ENCODE measurements around the gene MRPL11. TPM values are rescaled to one million over a fixed set of nuclear protein-coding genes. Genes with fewer than 3 reads are reported as not detected.

Gene MRPL11
- total and polyA plus RNA-seq, 4 donors, result 18.0 to 45.6 (median 32.3) TPM

DNA sequence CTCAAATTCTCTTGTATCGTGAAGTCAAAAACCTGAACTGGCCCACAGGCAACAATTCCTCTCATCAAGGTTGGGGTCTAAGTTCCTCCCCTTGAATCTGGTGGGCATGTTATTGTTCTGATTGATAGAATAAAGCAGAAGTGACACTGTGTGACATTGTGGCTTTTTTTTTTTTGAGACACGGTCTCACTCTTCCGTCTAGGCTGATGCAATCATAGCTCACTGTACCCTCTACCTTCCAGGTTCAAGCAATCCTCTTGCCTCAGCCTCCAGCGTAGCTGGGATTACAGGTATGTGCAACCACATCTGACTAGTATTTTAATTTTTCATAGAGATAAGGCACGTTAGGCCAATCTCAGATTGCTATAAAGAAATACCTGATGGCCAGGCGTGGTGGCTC is 19.2 kb upstream of the MRPL11 start:
- no peaks in the 10 kb centered on the region for H3K9me3 ChIP-seq (ENCODE audit: control insufficient read depth in 4 of 4, low read length in 3 of 4)
- peaks cover 0 to 2% (median 0%) of the 10 kb centered on the region in 4 donors for H3K27me3 ChIP-seq (ENCODE audit: control insufficient read depth in 4 of 4, insufficient read depth in 4 of 4, low read length in 3 of 4)
- H3K9ac ChIP-seq (ENCODE audit: low read depth in 1 of 2, low read length in 2 of 2), result no peak overlapping the region
- DNase-seq (ENCODE audit: low spot score), result no peak
- H3K4me3 ChIP-seq (ENCODE audit: low read depth in 1 of 3, low read length in 3 of 3), result no peak overlapping the region
- H3K36me3 ChIP-seq (ENCODE audit: control insufficient read depth in 4 of 4, insufficient read depth in 3 of 4, low read depth in 1 of 4, low read length in 3 of 4), result no peaks in the 10 kb centered on the region
- H3K4me1 ChIP-seq (ENCODE audit: control insufficient read depth in 4 of 4, insufficient read depth in 4 of 4, low read length in 3 of 4), result no peaks in the 10 kb centered on the region
- WGBS, result 86% methylated on average over 6 of the region's 6 CpGs
- no peak overlapping the region for H3K27ac ChIP-seq (ENCODE audit: low read depth in 1 of 2, low read length in 2 of 2)
- TF ChIP-seq TAF1 (conservative IDR thresholded peaks at IDR 0.05) (no peak), NR2F2 (IDR thresholded peaks at IDR 0.05) (no peak), JUND (IDR thresholded peaks at IDR 0.05) (no peak), FOXA2 (IDR thresholded peaks at IDR 0.05) (no peak), RAD21 (IDR thresholded peaks at IDR 0.05) (no peak), HNF4A (conservative IDR thresholded peaks at IDR 0.05) (no peak), RXRA (IDR thresholded peaks at IDR 0.05) (no peak), FOXA1 (IDR thresholded peaks at IDR 0.05) (no peak), YY1 (IDR thresholded peaks at IDR 0.05) (no peak)
- TF ChIP-seq, protein P1, sequence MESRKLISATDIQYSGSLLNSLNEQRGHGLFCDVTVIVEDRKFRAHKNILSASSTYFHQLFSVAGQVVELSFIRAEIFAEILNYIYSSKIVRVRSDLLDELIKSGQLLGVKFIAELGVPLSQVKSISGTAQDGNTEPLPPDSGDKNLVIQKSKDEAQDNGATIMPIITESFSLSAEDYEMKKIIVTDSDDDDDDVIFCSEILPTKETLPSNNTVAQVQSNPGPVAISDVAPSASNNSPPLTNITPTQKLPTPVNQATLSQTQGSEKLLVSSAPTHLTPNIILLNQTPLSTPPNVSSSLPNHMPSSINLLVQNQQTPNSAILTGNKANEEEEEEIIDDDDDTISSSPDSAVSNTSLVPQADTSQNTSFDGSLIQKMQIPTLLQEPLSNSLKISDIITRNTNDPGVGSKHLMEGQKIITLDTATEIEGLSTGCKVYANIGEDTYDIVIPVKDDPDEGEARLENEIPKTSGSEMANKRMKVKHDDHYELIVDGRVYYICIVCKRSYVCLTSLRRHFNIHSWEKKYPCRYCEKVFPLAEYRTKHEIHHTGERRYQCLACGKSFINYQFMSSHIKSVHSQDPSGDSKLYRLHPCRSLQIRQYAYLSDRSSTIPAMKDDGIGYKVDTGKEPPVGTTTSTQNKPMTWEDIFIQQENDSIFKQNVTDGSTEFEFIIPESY (IDR thresholded peaks at IDR 0.05), result no peak
- TF ChIP-seq, protein P2, sequence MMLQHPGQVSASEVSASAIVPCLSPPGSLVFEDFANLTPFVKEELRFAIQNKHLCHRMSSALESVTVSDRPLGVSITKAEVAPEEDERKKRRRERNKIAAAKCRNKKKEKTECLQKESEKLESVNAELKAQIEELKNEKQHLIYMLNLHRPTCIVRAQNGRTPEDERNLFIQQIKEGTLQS (IDR thresholded peaks at IDR 0.05), result no peak
- TF ChIP-seq, protein P3, sequence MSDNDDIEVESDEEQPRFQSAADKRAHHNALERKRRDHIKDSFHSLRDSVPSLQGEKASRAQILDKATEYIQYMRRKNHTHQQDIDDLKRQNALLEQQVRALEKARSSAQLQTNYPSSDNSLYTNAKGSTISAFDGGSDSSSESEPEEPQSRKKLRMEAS (IDR thresholded peaks at IDR 0.05), result no peak

DNA sequence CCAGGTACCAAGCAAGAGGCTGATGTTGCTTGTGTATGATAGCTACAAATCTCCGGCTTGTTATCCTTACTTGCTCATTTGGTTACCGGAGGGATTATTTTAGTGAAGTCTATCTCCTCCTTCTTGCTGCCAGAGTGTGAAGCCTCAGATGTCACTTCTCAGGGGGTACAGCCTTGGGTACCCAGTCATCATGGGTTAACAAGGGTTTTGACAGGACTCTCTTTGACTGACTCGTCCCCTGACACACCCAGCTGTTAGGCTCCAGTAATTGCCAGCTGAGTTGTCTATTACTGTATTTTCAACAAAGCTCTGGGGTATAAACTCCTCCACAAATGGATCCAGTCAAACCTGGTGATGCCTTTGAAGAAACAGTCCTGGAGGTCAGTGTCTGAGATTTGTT is 16.2 kb upstream of the MRPL11 start:
- no peak for TF ChIP-seq TAF1 (conservative IDR thresholded peaks at IDR 0.05)
- TF ChIP-seq, protein P4, sequence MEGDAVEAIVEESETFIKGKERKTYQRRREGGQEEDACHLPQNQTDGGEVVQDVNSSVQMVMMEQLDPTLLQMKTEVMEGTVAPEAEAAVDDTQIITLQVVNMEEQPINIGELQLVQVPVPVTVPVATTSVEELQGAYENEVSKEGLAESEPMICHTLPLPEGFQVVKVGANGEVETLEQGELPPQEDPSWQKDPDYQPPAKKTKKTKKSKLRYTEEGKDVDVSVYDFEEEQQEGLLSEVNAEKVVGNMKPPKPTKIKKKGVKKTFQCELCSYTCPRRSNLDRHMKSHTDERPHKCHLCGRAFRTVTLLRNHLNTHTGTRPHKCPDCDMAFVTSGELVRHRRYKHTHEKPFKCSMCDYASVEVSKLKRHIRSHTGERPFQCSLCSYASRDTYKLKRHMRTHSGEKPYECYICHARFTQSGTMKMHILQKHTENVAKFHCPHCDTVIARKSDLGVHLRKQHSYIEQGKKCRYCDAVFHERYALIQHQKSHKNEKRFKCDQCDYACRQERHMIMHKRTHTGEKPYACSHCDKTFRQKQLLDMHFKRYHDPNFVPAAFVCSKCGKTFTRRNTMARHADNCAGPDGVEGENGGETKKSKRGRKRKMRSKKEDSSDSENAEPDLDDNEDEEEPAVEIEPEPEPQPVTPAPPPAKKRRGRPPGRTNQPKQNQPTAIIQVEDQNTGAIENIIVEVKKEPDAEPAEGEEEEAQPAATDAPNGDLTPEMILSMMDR (IDR thresholded peaks at IDR 0.05; ENCODE audit: low read depth, low read length, missing input control), result no peak
- TF ChIP-seq, protein P1 (IDR thresholded peaks at IDR 0.05), result no peak
- no peak for TF ChIP-seq GABPA (IDR thresholded peaks at IDR 0.05 in 1 of 2, conservative IDR thresholded peaks at IDR 0.05 in 1 of 2)
- TF ChIP-seq RXRA (IDR thresholded peaks at IDR 0.05), result no peak
- TF ChIP-seq HNF4G (IDR thresholded peaks at IDR 0.05), result no peak
- TF ChIP-seq, protein P5, sequence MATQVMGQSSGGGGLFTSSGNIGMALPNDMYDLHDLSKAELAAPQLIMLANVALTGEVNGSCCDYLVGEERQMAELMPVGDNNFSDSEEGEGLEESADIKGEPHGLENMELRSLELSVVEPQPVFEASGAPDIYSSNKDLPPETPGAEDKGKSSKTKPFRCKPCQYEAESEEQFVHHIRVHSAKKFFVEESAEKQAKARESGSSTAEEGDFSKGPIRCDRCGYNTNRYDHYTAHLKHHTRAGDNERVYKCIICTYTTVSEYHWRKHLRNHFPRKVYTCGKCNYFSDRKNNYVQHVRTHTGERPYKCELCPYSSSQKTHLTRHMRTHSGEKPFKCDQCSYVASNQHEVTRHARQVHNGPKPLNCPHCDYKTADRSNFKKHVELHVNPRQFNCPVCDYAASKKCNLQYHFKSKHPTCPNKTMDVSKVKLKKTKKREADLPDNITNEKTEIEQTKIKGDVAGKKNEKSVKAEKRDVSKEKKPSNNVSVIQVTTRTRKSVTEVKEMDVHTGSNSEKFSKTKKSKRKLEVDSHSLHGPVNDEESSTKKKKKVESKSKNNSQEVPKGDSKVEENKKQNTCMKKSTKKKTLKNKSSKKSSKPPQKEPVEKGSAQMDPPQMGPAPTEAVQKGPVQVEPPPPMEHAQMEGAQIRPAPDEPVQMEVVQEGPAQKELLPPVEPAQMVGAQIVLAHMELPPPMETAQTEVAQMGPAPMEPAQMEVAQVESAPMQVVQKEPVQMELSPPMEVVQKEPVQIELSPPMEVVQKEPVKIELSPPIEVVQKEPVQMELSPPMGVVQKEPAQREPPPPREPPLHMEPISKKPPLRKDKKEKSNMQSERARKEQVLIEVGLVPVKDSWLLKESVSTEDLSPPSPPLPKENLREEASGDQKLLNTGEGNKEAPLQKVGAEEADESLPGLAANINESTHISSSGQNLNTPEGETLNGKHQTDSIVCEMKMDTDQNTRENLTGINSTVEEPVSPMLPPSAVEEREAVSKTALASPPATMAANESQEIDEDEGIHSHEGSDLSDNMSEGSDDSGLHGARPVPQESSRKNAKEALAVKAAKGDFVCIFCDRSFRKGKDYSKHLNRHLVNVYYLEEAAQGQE (IDR thresholded peaks at IDR 0.05), result no peak
- no peak for TF ChIP-seq RAD21 (IDR thresholded peaks at IDR 0.05)
- TF ChIP-seq YY1 (IDR thresholded peaks at IDR 0.05), result no peak
- Histone ChIP-seq H3K9me3 (ENCODE audit: control insufficient read depth in 4 of 4, low read length in 3 of 4) (no peaks in the 10 kb centered on the region), H3K4me1 (ENCODE audit: control insufficient read depth in 4 of 4, insufficient read depth in 4 of 4, low read length in 3 of 4) (no peaks in the 10 kb centered on the region), H3K4me3 (ENCODE audit: low read depth in 1 of 3, low read length in 3 of 3) (no peak overlapping the region), H3K27me3 (ENCODE audit: control insufficient read depth in 4 of 4, insufficient read depth in 4 of 4, low read length in 3 of 4) (peaks cover 0 to 2% (median 0%) of the 10 kb centered on the region in 4 donors), H3K9ac (ENCODE audit: low read depth in 1 of 2, low read length in 2 of 2) (no peak overlapping the region), H3K36me3 (ENCODE audit: control insufficient read depth in 4 of 4, insufficient read depth in 3 of 4, low read depth in 1 of 4, low read length in 3 of 4) (no peaks in the 10 kb centered on the region), H3K27ac (ENCODE audit: low read depth in 1 of 2, low read length in 2 of 2) (no peak overlapping the region)
- DNase-seq (ENCODE audit: low spot score), result no peak
- WGBS, result 63% methylated on average over 3 of the region's 3 CpGs
